IMR-90 (cell line): Measurements from ENCODE around the gene SIPA1L3.

Experiments
- ELK1 ChIP-seq: fragments of 150-350 bp; IDR thresholded peaks from 2 replicates; pipeline ENCODE4 v1.6.1; 2016; ENCODE audit warnings: low read depth, mild to moderate bottlenecking, low read length, moderate library complexity, borderline replicate concordance
- MXI1 ChIP-seq: IDR thresholded peaks from 2 replicates; pipeline ENCODE4 v1.6.1; 2012; ENCODE audit warnings: low read depth, mild to moderate bottlenecking, low read length, moderate library complexity, borderline replicate concordance
- POLR2A ChIP-seq: IDR thresholded peaks from 2 replicates; pipeline ENCODE4 v1.6.1; 2012; ENCODE audit warnings: mild to moderate bottlenecking, low read depth, low read length
- RAD21 ChIP-seq: IDR thresholded peaks from 2 replicates; pipeline ENCODE4 v1.6.1; 2012; ENCODE audit warnings: low read length, improper control_type of control experiment
- RCOR1 ChIP-seq: IDR thresholded peaks from 2 replicates; pipeline ENCODE4 v1.6.1; 2012; ENCODE audit warnings: mild to moderate bottlenecking, low read length, improper control_type of control experiment; ENCODE audit not compliant: insufficient replicate concordance
- RFX5 ChIP-seq: IDR thresholded peaks from 2 replicates; pipeline ENCODE4 v1.8.0; 2012; ENCODE audit warnings: low read depth, mild to moderate bottlenecking, low read length, moderate library complexity
- TF ChIP-seq, protein P1 (sequence below): conservative IDR thresholded peaks from 2 replicates; pipeline ENCODE4 v1.5.1; 2012; ENCODE audit warnings: mild to moderate bottlenecking, low read depth, low read length, improper control_type of control experiment

- TF ChIP-seq, protein P1, sequence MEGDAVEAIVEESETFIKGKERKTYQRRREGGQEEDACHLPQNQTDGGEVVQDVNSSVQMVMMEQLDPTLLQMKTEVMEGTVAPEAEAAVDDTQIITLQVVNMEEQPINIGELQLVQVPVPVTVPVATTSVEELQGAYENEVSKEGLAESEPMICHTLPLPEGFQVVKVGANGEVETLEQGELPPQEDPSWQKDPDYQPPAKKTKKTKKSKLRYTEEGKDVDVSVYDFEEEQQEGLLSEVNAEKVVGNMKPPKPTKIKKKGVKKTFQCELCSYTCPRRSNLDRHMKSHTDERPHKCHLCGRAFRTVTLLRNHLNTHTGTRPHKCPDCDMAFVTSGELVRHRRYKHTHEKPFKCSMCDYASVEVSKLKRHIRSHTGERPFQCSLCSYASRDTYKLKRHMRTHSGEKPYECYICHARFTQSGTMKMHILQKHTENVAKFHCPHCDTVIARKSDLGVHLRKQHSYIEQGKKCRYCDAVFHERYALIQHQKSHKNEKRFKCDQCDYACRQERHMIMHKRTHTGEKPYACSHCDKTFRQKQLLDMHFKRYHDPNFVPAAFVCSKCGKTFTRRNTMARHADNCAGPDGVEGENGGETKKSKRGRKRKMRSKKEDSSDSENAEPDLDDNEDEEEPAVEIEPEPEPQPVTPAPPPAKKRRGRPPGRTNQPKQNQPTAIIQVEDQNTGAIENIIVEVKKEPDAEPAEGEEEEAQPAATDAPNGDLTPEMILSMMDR: no peak
- TF ChIP-seq POLR2A (no peak), RAD21 (no peak), RCOR1 (no peak), ELK1 (no peak), MXI1 (no peak), RFX5 (no peak)
Measured at GRCh38 chr19:37946132-37946531, 39.1 kb downstream of the SIPA1L3 start.
